CD4-positive, alpha-beta T cell treated with Interleukin-2 at 100 ng/mL for 4 hours (primary cell): ENCODE measurements around the gene SLC48A1.
"Not testable (repeated sequence)": the region's sequence is repeated elsewhere in the genome, so short reads cannot be mapped to it uniquely, and the experiment has no call there.

Experiments used
- DNase-seq: peaks from one replicate; pipeline ENCODE4 v3.0.0-alpha.2; 2020; ENCODE audit warnings: low spot score

SLC48A1 gene

DNA sequence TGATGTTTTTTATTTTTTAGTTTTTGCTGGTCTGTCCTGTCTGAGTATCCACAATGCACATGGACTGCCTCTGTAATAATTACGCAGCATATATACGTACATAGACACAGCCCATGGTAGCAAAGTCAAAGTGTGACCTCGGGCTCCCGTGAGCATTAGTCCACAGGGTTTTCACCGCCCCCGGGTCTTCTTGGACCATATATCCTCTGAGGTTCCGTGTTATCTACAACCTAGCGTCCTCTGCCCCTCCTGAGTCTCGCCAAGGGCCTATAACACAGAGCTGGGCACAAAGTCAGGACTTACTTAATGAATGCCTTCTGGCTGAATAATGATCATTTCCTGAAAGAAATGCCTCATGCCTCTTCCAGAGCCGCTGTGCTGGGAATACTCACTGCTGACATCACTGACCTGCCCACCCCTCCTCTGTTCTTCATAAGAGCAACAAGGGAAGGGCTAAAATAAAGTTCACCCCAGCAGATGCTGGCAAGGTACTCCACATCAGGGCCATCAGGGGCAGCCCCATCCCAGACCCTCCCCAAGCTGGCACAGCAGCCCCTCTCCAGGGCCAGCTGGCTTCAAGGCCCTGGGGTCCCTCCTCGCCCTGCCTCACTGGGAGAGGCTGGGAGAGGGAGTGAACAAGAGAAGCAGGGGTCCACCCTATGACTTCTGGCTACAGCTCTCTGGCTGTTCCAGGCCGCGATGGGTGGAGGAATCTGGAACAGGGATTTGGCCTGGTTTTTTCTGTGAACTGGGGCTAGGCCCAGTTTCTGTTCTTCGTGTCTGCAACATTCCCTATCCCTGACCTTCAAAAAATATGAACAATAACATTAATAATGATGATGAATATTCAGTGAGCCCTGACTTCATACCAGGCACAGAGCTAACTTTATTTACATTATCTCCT is 38.8 kb downstream of the SLC48A1 start:
- no peak for DNase-seq

DNA sequence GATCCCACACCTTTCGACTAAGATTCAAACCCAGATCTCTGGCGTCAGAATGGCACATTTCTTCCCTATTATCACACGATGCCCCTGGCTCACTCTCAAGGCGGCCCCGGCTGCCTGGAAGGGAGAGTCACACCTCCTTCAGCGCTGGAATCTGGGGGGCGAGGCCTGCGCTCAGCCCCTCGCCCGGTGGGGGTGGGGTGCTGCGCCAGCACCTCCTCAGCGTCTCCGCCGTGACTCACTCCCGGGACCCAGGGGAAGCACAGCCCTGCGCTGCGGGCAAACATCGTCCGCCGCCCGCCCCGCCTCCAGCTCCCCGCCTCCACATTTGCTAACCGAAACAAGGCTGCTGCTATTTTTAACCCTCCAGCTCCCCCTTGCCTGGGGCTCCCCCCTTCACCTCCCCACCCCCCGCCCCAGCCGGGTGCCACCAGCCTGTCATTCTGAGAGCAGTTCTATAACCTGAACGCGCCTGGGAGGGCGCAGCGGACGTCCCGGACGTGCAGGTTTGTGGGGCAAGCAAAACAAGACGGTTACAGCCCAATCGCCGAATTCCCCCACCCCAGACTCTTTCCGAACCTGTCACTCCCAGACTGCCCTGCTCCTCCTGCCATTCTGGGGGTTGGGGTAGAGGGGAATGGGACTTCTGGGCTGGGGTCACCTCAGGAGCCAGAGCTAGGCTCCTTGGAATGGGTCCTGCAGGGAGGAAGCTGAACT is 39.9 kb downstream of the SLC48A1 start:
- DNase-seq: peak; percentile 94

DNA sequence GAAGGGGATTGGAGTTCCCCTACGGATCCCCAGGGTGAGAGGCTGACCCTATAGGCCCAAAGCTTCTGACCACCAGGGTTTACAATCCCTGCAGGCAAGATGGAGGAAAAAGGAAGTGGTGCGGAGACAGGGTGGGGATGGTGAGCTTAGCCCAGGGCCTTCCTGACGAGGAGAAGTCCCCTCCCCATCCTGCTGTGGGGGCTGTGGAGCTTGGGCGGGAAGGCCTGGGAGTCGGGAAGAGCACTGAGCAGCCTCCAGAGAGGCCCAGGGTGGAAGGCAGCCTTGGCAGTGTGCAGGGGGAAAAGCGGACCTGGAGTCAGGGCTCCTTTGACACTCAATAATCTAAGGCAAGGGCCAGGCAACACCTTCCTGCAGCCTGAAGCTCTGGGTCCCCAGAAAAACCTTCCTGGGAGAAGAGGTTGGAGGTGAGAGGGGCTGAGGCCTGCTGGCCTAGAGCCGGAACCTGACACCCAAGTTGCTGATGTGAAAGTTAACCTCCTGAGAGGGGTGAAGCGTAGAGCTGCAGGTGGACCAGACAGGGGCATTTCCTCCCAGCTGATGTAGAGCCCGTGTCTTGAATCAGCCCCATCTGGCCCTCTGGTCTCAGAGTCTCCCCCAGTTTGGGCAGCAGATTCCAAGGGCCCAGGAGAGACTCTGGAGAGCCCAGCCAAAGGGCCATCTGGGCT is 40.6 kb downstream of the SLC48A1 start:
- DNase-seq: no peak

DNA sequence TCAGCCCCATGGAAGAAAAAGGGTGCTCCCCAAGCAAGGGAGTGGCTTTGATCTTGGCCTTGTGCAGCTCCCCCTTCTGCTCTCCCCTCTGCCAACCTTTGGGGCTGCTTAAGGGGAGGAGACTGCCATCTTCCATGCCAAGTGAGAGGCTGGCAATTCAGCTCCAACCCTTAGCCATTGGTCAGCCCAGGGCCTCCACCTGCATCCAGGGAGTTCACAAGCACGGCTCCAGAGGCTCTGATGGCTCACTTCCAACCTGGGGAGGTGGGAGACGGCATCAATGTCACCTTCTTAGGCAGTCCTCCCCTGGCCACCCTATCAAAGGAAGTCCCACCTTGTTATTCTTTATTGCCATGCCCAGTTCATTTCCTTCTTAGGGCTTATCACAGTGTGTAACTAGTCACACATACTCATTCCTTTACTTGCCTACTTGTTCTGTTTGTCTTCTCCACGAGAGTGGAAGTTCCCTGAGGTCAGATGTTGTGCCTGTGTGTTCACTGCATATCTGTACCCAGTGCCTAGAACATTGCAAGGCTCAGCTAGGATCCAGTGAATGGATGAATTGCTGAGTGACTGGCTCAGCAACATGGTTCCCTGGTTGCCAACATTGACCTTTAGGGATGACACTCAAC is 41.6 kb downstream of the SLC48A1 start:
- no peak for DNase-seq

DNA sequence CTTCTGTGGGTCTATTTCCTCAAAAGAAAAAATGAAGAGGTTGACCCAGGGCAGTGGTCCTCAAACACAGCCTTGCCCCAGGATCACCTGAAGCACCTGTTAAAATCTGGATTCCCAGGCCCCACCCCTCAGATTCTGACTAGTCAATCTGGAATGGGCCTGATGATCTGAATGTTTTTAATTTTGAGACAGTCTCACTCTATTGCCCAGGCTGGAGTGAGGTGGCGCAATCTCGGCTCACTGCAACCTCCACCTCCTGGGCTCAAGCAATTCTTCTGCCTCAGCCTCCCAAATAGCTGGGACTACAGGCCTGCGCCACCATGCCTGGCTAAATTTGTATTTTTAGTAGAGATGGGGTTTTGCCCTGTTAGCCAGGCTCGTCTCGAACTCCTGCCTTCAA is 42.4 kb downstream of the SLC48A1 start:
- DNase-seq: not testable (repeated sequence)

DNA sequence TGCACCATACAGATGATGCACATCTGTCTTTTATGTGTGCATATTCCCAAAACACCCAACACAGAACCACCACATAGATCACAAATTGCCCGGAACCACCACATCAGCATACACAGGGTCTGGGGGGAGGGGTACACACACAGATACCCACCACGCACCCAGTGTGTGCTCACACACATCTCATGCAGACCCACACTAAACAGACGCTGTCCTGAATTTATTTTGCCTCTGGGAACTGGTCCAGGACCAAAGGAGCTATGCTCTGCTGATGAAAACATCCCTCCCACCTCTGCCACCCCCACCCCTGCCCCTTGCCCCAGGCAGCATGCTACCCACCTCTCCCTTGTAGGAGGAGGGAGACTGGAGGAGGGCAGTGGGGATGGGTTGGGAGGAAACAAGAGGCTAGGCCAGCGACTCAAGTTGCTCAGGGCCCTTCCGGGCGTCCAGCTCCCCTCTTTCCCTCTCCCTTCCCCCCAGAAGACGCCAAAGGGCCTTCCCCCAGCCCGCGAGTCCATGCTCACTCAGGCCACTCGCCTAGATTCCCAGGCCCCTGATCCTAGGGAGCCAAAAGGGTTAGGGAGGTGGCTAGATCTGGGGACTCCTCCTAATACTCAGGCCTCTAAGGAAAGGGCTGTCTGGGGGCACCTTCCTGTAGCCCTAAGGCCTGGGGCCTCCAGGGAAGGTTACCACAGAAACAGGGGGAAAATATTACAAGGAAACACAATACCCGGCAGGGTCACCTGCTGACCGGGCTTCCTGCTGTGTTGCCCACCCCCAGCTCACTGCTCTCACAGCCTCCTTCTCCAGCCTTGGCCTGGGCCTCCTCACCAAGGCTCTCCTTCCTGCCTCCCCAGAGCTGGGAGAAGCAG is 43.6 kb downstream of the SLC48A1 start:
- DNase-seq: no peak

DNA sequence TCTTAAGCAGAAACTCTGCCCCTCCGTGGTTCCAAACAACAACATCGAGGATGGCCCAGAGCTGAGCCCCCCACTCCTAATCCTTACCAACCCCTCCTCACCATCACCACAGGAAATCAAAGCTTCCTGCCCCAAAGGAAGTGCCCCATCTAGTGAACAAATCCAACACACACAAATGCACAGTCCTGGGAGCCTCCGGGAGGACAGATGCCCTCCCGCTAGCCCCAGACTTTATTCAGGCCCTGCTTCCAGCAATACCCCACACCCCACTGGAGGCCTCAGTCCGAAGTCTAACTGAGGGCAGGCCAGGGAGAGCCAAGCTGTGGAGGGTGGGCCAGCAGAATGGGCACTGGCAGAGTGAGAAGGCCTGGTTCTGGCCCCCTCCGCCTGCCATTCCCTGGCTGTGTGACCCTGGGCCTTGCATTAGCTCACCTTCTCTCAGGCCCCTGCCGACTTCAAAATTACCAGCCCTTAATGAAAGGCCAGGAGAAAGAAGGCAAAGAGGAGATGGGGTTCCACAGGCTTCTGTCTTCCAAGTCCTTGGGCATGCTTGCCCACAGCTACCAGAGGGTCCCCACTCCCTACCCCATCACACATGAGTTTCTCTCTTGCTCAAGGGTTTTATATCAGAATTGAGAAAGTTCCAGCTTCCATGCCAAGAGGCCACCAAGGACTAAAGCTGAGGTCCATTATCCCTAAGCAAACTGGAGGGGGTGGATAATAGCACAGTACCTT is 44.4 kb downstream of the SLC48A1 start:
- DNase-seq: no peak

DNA sequence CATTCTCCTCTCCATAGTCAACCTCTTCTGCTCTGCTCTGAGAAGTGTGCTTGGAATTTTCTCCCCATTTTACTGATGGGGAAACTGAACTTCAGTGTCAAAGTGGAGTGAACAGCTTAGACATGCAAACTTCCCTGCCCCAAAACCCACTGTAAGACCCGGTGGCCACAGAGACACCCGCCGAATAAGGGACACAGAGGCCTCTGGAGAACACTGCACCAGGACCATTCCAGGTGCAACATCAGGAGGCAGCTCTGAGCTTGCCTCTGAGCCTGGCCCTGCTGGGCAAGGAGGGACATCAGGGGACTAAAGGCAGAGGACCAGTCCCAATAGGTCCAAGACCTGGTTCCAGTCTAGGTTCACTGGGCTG is 45.0 kb downstream of the SLC48A1 start:
- no peak for DNase-seq

DNA sequence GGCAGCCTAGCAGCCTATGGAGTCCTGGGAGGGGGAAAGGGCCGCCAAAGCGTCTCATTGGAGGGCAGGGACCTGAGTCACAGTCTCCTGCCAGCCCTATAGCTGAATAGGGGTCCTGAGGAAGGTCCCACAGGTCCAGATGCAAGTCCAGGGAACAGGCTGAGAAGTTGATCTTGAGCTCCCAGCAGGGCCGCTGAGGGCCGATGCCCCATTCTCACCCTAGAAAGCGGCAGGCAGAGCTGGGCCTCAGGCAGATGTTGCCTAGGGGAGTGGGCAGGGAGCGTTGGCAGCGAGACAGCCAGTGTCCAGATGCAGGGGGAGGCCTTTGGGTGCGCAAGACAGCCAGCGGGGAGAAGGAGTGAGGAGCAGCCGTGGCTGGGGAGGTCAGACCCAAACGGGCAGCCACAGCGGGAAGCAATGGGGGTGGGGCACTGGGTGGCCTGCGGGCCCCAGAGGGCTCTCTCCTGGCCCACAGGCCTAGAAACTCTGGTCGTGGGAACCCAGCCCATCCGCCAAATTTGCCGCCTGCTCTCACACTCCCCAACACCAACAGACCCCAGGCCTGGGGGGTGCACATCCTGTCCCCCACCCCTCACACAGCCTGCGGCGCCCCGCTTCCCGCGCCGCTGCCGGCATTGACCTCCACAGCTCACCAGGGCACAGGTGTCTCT is 45.6 kb downstream of the SLC48A1 start:
- no peak for DNase-seq

DNA sequence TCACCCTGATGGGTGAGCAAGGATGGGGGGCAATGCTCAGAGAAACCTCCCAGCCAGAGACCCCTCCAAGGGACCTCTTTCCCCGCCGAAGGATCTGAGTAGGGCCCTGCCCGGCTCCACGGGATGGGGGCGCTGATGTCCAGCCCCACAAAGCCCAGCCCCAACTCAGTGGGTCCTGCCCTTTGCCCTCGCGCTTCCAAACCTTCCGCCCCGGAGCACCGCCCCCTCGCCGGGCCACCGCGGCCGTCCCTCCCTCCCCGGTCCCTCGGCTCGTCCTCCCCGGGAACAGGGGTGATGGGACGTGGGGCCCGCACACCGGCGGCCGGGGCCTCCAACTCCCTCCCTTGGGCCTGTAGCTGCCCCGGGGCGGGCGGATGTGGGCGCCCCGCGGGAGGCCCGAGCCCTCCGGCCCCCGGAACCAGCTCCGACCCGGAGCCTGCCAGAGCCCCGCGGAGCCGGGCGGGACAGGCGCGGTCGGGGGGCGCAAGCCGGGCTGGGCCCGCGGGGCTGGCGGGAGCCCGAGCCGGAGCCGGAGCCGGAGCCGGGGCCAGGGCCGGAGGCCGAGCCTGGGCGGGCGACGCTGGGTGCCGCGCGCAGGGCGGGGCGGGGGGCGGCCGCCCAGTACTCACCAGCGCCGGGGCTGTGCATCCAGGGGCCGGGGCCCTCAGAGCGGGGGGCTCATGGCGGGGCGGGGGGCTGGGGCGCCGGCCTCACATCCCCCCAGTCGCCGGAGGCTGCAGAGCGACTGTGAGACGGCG is 46.3 kb downstream of the SLC48A1 start:
- peak; percentile 43 for DNase-seq

DNA sequence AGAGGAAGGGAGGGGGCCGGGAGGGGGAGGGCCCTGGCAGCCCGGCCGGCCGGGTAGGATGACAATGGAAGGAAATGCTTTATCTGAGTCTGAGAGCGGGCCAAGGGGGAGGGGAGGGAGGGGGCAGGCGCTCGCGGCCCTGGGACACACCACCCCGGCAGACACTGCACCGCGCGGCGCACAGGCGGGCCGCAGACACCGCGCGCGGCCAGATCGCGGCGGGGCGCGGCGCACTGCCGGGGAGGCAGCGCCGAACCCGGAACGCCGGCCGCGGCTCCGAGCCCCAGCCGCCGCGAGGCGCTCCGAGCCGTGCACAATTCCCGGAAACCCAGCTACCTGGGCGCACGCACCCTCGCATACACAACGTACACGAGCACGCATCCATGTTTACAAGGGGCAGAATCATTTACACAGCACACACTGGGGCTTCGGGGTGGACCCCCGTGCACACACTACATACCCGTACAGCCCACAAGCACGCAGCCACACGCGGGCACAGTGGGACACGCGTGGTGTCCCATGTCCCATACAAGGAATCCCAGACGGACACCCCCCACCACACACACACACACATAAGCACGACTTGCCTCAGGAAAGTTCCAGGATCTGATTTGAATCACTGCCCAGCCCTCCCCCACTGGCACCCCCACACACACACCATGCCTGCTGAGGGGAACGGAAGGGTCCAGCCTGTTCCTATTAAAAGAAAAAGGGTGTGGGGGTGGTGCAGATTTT is 47.0 kb downstream of the SLC48A1 start, which contains the start of gene HDAC7:
Gene HDAC7, minus strand, starts transcription at position 8 of the 735 bp plus-strand sequence. CDS start 118 bp downstream, outside the sequence.
- peak; percentile 78 for DNase-seq

DNA sequence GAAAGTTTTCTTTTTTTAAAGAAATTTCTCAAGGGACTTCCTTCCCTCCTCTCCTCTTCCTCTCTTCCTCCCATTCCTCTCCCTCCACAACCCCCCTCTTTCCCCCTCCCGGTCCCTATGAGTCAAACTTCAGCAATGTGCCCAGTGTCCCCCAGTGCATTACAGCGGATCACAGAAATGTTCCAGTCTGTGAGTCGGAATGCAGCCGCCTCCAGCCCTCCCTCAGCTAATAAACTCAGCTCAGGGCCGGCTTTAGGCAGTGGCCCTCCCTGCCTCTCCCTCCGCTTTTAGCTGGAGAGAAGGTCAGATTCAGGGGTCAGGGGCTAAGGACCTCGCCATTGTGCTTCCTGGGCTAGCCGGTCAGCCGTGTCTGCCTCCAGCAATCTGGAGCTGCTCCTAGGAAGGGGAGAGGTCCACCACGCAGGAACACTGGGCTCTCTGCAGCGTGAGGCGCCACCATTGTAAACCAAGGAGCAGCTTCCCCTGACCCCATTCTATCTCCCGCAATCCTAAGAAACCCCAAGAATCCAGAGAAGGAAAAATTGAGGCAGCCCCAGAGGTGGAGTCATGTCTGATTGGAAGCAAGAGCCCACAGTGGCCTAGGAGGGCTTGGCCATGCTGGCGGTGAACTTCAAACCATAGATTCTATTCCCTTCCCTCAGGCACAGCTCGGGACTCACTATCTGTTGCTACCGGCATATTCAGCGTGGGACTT is 47.8 kb downstream of the SLC48A1 start:
- DNase-seq: no peak

DNA sequence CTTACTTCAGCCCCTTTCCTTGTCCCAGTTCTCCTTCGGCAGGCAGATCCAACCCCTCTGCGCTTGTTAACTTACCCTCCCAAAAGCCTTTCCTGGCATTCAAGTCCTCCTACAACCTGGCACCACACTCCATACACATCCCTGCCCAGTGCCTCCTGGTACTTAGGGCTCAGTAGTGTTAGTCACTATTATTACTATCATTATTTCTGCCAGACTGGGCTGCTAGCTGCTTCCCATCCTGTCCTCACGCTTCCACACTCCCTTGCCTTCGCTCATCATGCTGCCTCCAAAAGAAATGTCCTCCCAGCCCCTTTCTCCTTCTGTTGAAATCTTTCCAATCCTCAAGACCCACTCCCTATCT is 48.3 kb downstream of the SLC48A1 start:
- DNase-seq: no peak

DNA sequence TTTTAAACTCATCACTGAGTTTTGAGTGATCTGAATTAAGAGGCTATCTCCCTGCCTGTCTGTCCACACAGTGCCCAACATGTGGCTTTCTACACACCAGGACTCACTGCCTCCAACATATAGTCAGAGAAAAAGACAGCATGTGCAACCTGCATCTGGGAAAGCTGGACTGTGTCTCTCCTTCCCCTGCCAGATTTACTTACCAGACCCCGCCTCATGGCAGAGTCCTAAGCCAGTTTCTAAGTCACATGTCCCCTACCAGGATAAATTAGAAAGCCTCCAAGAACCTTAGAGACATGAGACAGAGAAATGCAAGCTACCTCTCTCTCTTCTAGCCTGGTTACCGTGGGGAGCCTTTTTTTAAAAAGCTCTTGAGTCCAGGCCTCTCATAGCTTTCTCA is 49.4 kb downstream of the SLC48A1 start:
- DNase-seq: no peak

DNA sequence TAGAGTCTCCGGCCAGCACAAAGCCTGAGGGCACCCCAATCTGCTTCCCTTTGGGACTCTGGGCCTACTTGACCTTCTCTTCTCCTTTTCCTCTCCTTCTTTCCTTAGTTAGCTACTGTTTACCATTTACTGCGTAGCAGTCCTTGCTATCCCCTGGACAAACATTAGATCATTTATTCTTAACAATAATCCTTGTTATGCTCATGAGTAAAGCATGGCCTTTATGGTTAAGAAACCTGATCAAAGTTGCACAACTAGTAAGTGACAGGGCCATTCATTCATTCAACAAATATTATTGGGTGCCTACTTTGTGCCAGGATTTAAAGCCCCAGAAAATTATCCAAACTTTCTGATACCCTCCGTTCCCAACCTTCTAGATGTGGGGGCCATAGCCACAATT is 49.8 kb downstream of the SLC48A1 start:
- no peak for DNase-seq

DNA sequence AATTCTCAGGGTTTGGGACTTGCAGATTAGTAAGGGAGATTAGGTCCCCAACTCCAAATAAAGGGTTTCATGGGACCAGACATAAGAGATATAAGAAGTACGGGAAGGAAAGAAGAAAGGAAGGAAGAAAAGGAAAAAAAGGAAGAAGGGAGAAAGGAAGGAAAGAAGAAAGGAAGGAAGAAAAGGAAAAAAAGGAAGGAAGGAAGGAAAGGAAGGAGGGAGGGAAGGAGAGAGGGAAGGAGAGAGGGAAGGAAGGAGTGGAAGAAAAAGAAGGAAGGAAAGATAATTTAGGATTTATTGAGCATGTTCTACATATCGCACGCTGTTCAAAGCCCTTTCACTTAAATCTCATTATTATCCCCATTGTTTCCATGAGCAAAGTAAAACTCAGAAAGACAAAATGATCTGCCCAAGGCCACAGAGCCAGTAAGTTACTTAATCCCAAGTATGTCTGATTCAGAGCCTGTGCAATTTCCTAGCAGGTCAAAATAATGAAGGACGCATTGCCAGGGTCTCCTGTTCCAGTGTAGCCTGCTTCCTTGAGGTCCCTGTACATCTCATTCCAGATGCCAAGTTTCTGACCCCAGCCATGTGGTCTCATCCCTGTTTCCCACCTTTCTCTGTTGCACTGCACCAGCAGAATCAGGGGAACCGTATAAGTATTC is 50.5 kb downstream of the SLC48A1 start:
- no peak for DNase-seq

DNA sequence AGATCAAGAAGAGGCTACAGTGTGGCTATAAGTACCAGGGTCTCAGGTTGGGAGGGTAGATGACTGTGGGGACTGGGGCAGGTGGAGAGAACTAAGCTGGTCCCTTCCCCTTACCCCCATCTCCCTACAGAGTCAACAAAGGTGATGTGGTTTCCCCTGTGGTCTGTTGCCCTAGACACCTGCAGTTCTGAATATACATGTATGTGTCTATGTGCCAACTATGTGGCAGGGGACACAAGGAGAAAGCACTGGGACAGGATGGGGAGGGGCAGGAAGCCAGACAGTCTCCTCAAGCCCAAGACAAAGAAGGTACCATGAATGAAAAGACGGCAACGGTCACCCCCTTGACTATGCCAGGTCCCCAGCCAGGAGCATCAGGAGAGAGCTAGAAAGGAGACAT is 51.2 kb downstream of the SLC48A1 start:
- peak; percentile 72 for DNase-seq
